GM10248 (cell line): ENCODE results near the gene CASKIN1.

Experiments
- CTCF ChIA-PET: fragments of 300-600 bp; sonication (Branson Sonifier 250); formaldehyde crosslinking; extraction: SDS; loops from one replicate; lab custom pipeline; 2021; ENCODE audit warnings: antibody characterized with exemption; lab: Yijun Ruan, JAX
- POLR2A ChIA-PET: fragments of 350-650 bp; sonication (Branson Sonifier 250); formaldehyde crosslinking; extraction: SDS; loops from one replicate; lab custom pipeline; 2020; ENCODE audit warnings: antibody characterized with exemption; lab: Yijun Ruan, JAX
- DNase-seq: peaks from one replicate; pipeline ENCODE4 v3.0.0; 2012; ENCODE audit errors: extremely low spot score
- CTCF ChIP-seq: IDR thresholded peaks from 2 replicates; pipeline ENCODE4 v1.5.1; 2012; ENCODE audit warnings: mild to moderate bottlenecking, low read depth; ENCODE audit errors: extremely low read depth, missing control alignments, control extremely low read depth

The CASKIN1 gene

GRCh38 chr16:2235695-2236336 lies 39.4 kb upstream of the CASKIN1 start:
- no peak for TF ChIP-seq CTCF
- ChIA-PET CTCF (no interaction called here), POLR2A (no interaction called here)
- DNase-seq, result no peak

GRCh38 chr16:2235234-2235651 lies 38.8 kb upstream of the CASKIN1 start:
- DNase-seq, result no peak
- no peak for TF ChIP-seq CTCF
- CTCF ChIA-PET, result no interaction called here
- POLR2A ChIA-PET, result no interaction called here

- DNase-seq, result no peak
- TF ChIP-seq CTCF, result no peak
- ChIA-PET CTCF (interaction anchor here (2.0 kb wide), 1 partner anchor 17 kb away, joined by 7 read pairs; the partner anchor contains the start of gene ECI1), POLR2A (no interaction called here)
These were observed 38.4 kb upstream of the CASKIN1 start for GRCh38 chr16:2234813-2235170.

GRCh38 chr16:2233872-2234812 lies 37.7 kb upstream of the CASKIN1 start:
- DNase-seq, result no peak
- no peak for TF ChIP-seq CTCF

GRCh38 chr16:2233046-2233775 lies 36.8 kb upstream of the CASKIN1 start:
- no peak for DNase-seq
- TF ChIP-seq CTCF, result no peak
- POLR2A ChIA-PET, result interaction anchor here (0.6 kb wide), 1 partner anchor 32 kb away, joined by 4 read pairs; no protein-coding TSS in a partner anchor
- CTCF ChIA-PET, result interaction anchor here (2.0 kb wide), 1 partner anchor 18 kb away, joined by 7 read pairs; the partner anchor contains the start of gene ECI1

More at GRCh38 chr16:2233872-2234812, 37.7 kb upstream of the CASKIN1 start:
- ChIA-PET CTCF (interaction anchor here (2.0 kb wide), 1 partner anchor 17 kb away, joined by 7 read pairs; the partner anchor contains the start of gene ECI1), POLR2A (interaction anchor here (0.6 kb wide), 1 partner anchor 31 kb away, joined by 4 read pairs; no protein-coding TSS in a partner anchor)
